K562 (cell line): ENCODE data around the gene FRAT1. TPM values are rescaled to one million over a fixed set of nuclear protein-coding genes. Genes with fewer than 3 reads are reported as not detected.
A peak's percentile ranks its signal among the peaks of the same experiment; 100 is the strongest.

Source experiments
- KLF16 ChIP-seq: IDR thresholded peaks from 2 replicates; pipeline ENCODE4 v1.6.1; 2016; ENCODE audit warnings: antibody characterized with exemption
- LCOR ChIP-seq: sonication (generic); formaldehyde crosslinking; IDR thresholded peaks from 2 replicates; pipeline ENCODE4 v1.8.0; 2022; ENCODE audit warnings: mild to moderate bottlenecking, missing genetic modification reagents
- MED1 ChIP-seq: sonication (generic); formaldehyde crosslinking; IDR thresholded peaks from 2 replicates; pipeline ENCODE4 v1.8.1; 2023; ENCODE audit warnings: missing genetic modification reagents, borderline replicate concordance
- MTA1 ChIP-seq: fragments of 450-650 bp; IDR thresholded peaks from 2 replicates; pipeline ENCODE4 v1.6.1; 2017; ENCODE audit warnings: borderline replicate concordance
- NFXL1 ChIP-seq: fragments of 450-650 bp; formaldehyde crosslinking; IDR thresholded peaks from 2 replicates; pipeline ENCODE4 v1.4.0; 2021; ENCODE audit warnings: mild to moderate bottlenecking
- SFPQ ChIP-seq: fragments of 200-400 bp; formaldehyde crosslinking; IDR thresholded peaks from 2 replicates; pipeline ENCODE4 v1.6.1; 2017; ENCODE audit warnings: mild to moderate bottlenecking, low read depth, low read length, moderate library complexity
- SMARCE1 ChIP-seq: fragments of 450-650 bp; IDR thresholded peaks from 2 replicates; pipeline ENCODE4 v1.7.1; 2016; ENCODE audit warnings: mild to moderate bottlenecking
- TOE1 ChIP-seq, 2 experiments: fragments of 450-650 bp in 1 of 2; sonication (generic) in 1 of 2; formaldehyde crosslinking in 1 of 2; IDR thresholded peaks; 2 replicates each; pipeline versions ENCODE4 v1.7.1 to v1.8.0; 2016 to 2022; ENCODE audit warnings: borderline replicate concordance in 2 of 2, mild to moderate bottlenecking in 2 of 2, antibody characterized with exemption in 1 of 2, inconsistent platforms in 1 of 2, low read depth in 1 of 2, missing genetic modification reagents in 1 of 2, moderate library complexity in 1 of 2
- ZBTB40 ChIP-seq, 2 experiments: fragments of 450-650 bp in 1 of 2; sonication (generic) in 1 of 2; formaldehyde crosslinking in 1 of 2; IDR thresholded peaks; 2 replicates each; pipeline versions ENCODE4 v1.7.1 to v1.9.0; 2016 to 2022; ENCODE audit warnings: inconsistent platforms in 1 of 2, mild to moderate bottlenecking in 1 of 2, missing genetic modification reagents in 1 of 2
- ZNF586 ChIP-seq: fragments of 450-650 bp; formaldehyde crosslinking; conservative IDR thresholded peaks from 2 replicates; pipeline ENCODE4 v1.4.0; 2020; ENCODE audit warnings: mild to moderate bottlenecking, moderate library complexity
- ZNF592 ChIP-seq: fragments of 450-650 bp; IDR thresholded peaks from 2 replicates; pipeline ENCODE4 v1.6.1; 2017; ENCODE audit warnings: antibody characterized with exemption, mild to moderate bottlenecking
- polyA plus RNA-seq, 8 experiments: library from polyadenylated mRNA; depleted of rRNA in 4 of 8; stranded (reverse) in 5 of 8; unstranded in 3 of 8; fragments of >200 nt; fragmentation: Nextera tagmentation in 2 of 8; fragmentation: Illumina TruSeq in 1 of 8; extraction: Ambion mirVana in 2 of 8; extraction: Trizol in 1 of 8; gene quantifications; 2 replicates each; pipeline versions ENCODE4 v1.2.1 to v1.2.3, GENCODE V29; 2011 to 2014; ENCODE audit warnings: inconsistent platforms in 1 of 8, missing spikeins in 1 of 8
- total RNA-seq, 7 experiments: library from RNA; depleted of rRNA in 6 of 7; stranded (reverse); fragments of >200 nt in 6 of 7; fragmentation: Illumina TruSeq in 2 of 7; extraction: Trizol in 2 of 7; gene quantifications; 2 replicates each; pipeline versions ENCODE4 v1.2.1 to v1.2.3, GENCODE V29; 2011 to 2021; ENCODE audit warnings: low replicate concordance in 1 of 7

FRAT1 gene
- total and polyA plus RNA-seq, 9 of the 15 experiments (the other 6 are each of a cell fraction or from before 2014, with no cell fraction given), result 0.11 to 4.6 (median 1.4) TPM

GRCh38 chr10:97297556-97298222 lies 21.4 kb upstream of the FRAT1 start (continued):
- TF ChIP-seq ZNF592 (0 out of 2 replicates have a peak, but pooled peaks have one; percentile 41), ZNF586 (CRISPR knock-in tag) (no peak), TOE1 (IDR thresholded peaks at IDR 0.05; ENCODE audit: borderline replicate concordance) (no peak), TOE1 (CRISPR knock-in tag; IDR thresholded peaks at IDR 0.05; ENCODE audit: borderline replicate concordance, low read depth) (no peak), ZBTB40 (IDR thresholded peaks at IDR 0.05) (0 out of 2 replicates have a peak, but pooled peaks have one; percentile 24), ZBTB40 (CRISPR knock-in tag; IDR thresholded peaks at IDR 0.05) (no peak), MED1 (CRISPR knock-in tag) (no peak), LCOR (CRISPR knock-in tag) (no peak), SMARCE1 (peak; percentile 74; the same call in 1 of the 2 replicates), KLF16 (peak; percentile 67; the same call in 1 of the 2 replicates), MTA1 (no peak), NFXL1 (CRISPR knock-in tag) (no peak), SFPQ (no peak)
